Lung (tissue), 12 donors: ENCODE results near the gene KCND3. TPM values are rescaled to one million over a fixed set of nuclear protein-coding genes. Genes with fewer than 3 reads are reported as not detected.

Experiments used
- ATAC-seq: fragments of 200-7000 bp; cut with Tn5 transposase; one replicate; pipeline ENCODE4 v1.9.1; 2020; ENCODE audit warnings: moderate number of reproducible peaks; ENCODE audit not compliant: insufficient read depth, low FRiP score
- DNase-seq, 3 donors: peaks; one replicate each; pipeline ENCODE4 v3.0.0-alpha.2; 2013 to 2017
- H3K27ac ChIP-seq, 2 donors: one replicate each; pipeline ENCODE4 v1.5.1; 2013; ENCODE audit warnings: mild to moderate bottlenecking in 2 of 2, moderate library complexity in 2 of 2, control low read depth in 1 of 2, inconsistent platforms in 1 of 2, low read depth in 1 of 2, low read length in 1 of 2
- H3K27me3 ChIP-seq, 3 donors: one replicate each; pipeline ENCODE4 v1.5.1; 2013; ENCODE audit warnings: low read length in 2 of 3; ENCODE audit not compliant: control insufficient read depth in 3 of 3, insufficient read depth in 3 of 3
- H3K36me3 ChIP-seq, 4 donors: one replicate each; pipeline ENCODE4 v1.5.1; 2013; ENCODE audit warnings: low read length in 4 of 4, mild to moderate bottlenecking in 1 of 4, moderate library complexity in 1 of 4; ENCODE audit not compliant: control insufficient read depth in 4 of 4, insufficient read depth in 4 of 4
- H3K4me1 ChIP-seq, 5 donors: one replicate each; pipeline ENCODE4 v1.5.1; 2013; ENCODE audit warnings: low read length in 5 of 5, mild to moderate bottlenecking in 2 of 5, moderate library complexity in 1 of 5; ENCODE audit not compliant: control insufficient read depth in 5 of 5, insufficient read depth in 5 of 5
- H3K4me3 ChIP-seq: one replicate; pipeline ENCODE4 v1.5.1; 2013; ENCODE audit warnings: mild to moderate bottlenecking, control low read depth, moderate library complexity
- H3K9ac ChIP-seq, 2 donors: one replicate each; pipeline ENCODE4 v1.5.1; 2013; ENCODE audit warnings: low read length in 2 of 2, control low read depth in 1 of 2; ENCODE audit not compliant: insufficient read depth in 1 of 2
- H3K9me3 ChIP-seq, 4 donors: one replicate each; pipeline ENCODE4 v1.5.1; 2013; ENCODE audit warnings: low read length in 3 of 4, mild to moderate bottlenecking in 1 of 4, moderate library complexity in 1 of 4; ENCODE audit not compliant: control insufficient read depth in 4 of 4, insufficient read depth in 3 of 4
- CTCF ChIP-seq: IDR thresholded peaks from 2 replicates; pipeline ENCODE4 v1.5.1; 2012; ENCODE audit warnings: mild to moderate bottlenecking; ENCODE audit errors: control extremely low read depth, extremely low read depth
- WGBS, 2 donors: extraction: QIAGEN DNeasy Blood & Tissue Kit; methylation state at CpG; one replicate each; pipeline ENCODE4 v1.1.7; 2013; 5-methylcytosine and 5-hydroxymethylcytosine counted together
- polyA plus RNA-seq, 2 donors: library from polyadenylated mRNA; stranded (reverse); fragments of 200-250 nt; gene quantifications; one replicate each; pipeline ENCODE4 v1.2.1, GENCODE V29; 2013
- total RNA-seq, 2 donors: library from RNA; depleted of rRNA in 1 of 2; stranded (reverse); fragments of >200 nt in 1 of 2; gene quantifications; one replicate each; pipeline ENCODE4 v1.2.1, GENCODE V29; 2014 to 2021
- donor health status: control.
- donor health status: control.
- donor health status: Bipolar disorder and iron deficiency.
- donor health status: healthy.
- donor health status: DM: yes; HTN: yes; CAD: no.

KCND3 gene
- total and polyA plus RNA-seq, 4 donors, result 1.3 to 12.1 (median 4.9) TPM

GRCh38 chr1:111963985-111964738 is 25.3 kb downstream of the KCND3 start:
- Histone ChIP-seq H3K4me1 (peaks cover 0 to 5% (median 0%) of the 10 kb centered on the region in 5 donors), H3K9ac (no peak overlapping the region), H3K27me3 (no peaks in the 10 kb centered on the region), H3K36me3 (no peaks in the 10 kb centered on the region), H3K9me3 (no peaks in the 10 kb centered on the region), H3K27ac (no peak overlapping the region), H3K4me3 (no peak overlapping the region)
- 43 to 48% methylated on average over 5 of the region's 5 CpGs for WGBS, 2 donors
- TF ChIP-seq CTCF, result no peak
- ATAC-seq (no peak), DNase-seq (no peak)

- Histone ChIP-seq H3K27me3 (no peaks in the 10 kb centered on the region), H3K36me3 (no peaks in the 10 kb centered on the region), H3K4me3 (no peak overlapping the region), H3K27ac (no peak overlapping the region), H3K9me3 (no peaks in the 10 kb centered on the region), H3K9ac (no peak overlapping the region), H3K4me1 (peaks cover 0 to 5% (median 0%) of the 10 kb centered on the region in 5 donors)
- 83 to 84% methylated on average over 11 of the region's 11 CpGs for WGBS, 2 donors
- DNase-seq, result no peak
- ATAC-seq, result no peak
- no peak for TF ChIP-seq CTCF
These were observed 27.5 kb downstream of the KCND3 start for GRCh38 chr1:111961773-111962565.

GRCh38 chr1:111961016-111961415 is 28.5 kb downstream of the KCND3 start:
- ATAC-seq, result no peak
- Histone ChIP-seq H3K9me3 (no peaks in the 10 kb centered on the region), H3K36me3 (no peaks in the 10 kb centered on the region), H3K4me3 (no peak overlapping the region), H3K9ac (no peak overlapping the region), H3K4me1 (peaks cover 0 to 5% (median 0%) of the 10 kb centered on the region in 5 donors), H3K27ac (no peak overlapping the region), H3K27me3 (no peaks in the 10 kb centered on the region)
- WGBS, 2 donors, result 71 to 72% methylated on average over 8 of the region's 8 CpGs
- no peak for TF ChIP-seq CTCF
- no peak for DNase-seq
